Heart left ventricle (tissue), 16 donors: ENCODE results near the gene ARHGAP45. TPM values are rescaled to one million over a fixed set of nuclear protein-coding genes. Genes with fewer than 3 reads are reported as not detected.
A peak's percentile ranks its signal among the peaks of the same experiment; 100 is the strongest.

Experiments used
- ATAC-seq, 4 donors: fragments of 200-7000 bp; cut with Tn5 transposase; one replicate each; pipeline ENCODE4 v1.9.1; 2020 to 2022; ENCODE audit warnings: moderate library complexity in 4 of 4, mild to moderate bottlenecking in 3 of 4, moderate number of reproducible peaks in 1 of 4
- DNase-seq, 5 donors: peaks; one replicate each; pipeline ENCODE4 v3.0.0-alpha.2; 2020
- H3K27ac ChIP-seq, 12 donors: fragments of 200-600 bp; sonication (generic) in 4 of 12; one replicate each; pipeline versions ENCODE4 v1.5.0 to v1.8.0; 2016 to 2022; ENCODE audit warnings: mild to moderate bottlenecking in 2 of 12
- H3K27me3 ChIP-seq, 9 donors: fragments of 200-600 bp; sonication (generic) in 2 of 9; one replicate each; pipeline versions ENCODE4 v1.5.1 to v1.8.0; 2016 to 2022; ENCODE audit warnings: mild to moderate bottlenecking in 3 of 9
- H3K36me3 ChIP-seq, 9 donors: fragments of 200-600 bp; sonication (generic) in 2 of 9; one replicate each; pipeline versions ENCODE4 v1.5.0 to v1.8.0; 2018 to 2022; ENCODE audit warnings: mild to moderate bottlenecking in 2 of 9
- H3K4me1 ChIP-seq, 12 donors: fragments of 200-600 bp; sonication (generic) in 4 of 12; one replicate each; pipeline versions ENCODE4 v1.5.0 to v1.8.0; 2016 to 2022; ENCODE audit warnings: mild to moderate bottlenecking in 3 of 12
- H3K4me3 ChIP-seq, 12 donors: fragments of 200-600 bp; sonication (generic) in 4 of 12; one replicate each; pipeline versions ENCODE4 v1.5.0 to v1.8.0; 2017 to 2022; ENCODE audit warnings: mild to moderate bottlenecking in 9 of 12, moderate library complexity in 4 of 12
- H3K9me3 ChIP-seq, 12 donors: fragments of 200-600 bp; sonication (generic) in 4 of 12; one replicate each; pipeline versions ENCODE4 v1.5.0 to v1.8.0; 2016 to 2022; ENCODE audit warnings: mild to moderate bottlenecking in 1 of 12
- POLR2A ChIP-seq, 2 donors: fragments of 450-650 bp; IDR thresholded peaks; one replicate each; pipeline ENCODE4 v1.6.1; 2017; ENCODE audit warnings: antibody characterized with exemption in 2 of 2, mild to moderate bottlenecking in 2 of 2, moderate library complexity in 2 of 2
- WGBS, 4 donors: extraction: QIAGEN DNeasy Blood & Tissue Kit in 2 of 4; methylation state at CpG; one replicate each; pipeline versions ENCODE4 v1.1.5 to v1.1.7; 2013 to 2018; 5-methylcytosine and 5-hydroxymethylcytosine counted together
- intact Hi-C, 10 donors: fragments of 100-400 bp; cut with DNase I; formaldehyde crosslinking; loops; one replicate each; pipeline versions ENCODE4 v1.11.1 to v1.14.2; 2022
- polyA plus RNA-seq, 2 donors: library from polyadenylated mRNA; stranded (reverse); fragments of 200-250 nt; gene quantifications; one replicate each; pipeline ENCODE4 v1.2.3, GENCODE V29; 2013
- total RNA-seq, 9 donors: library from RNA; depleted of rRNA in 2 of 9; stranded (reverse); fragments of >200 nt in 2 of 9; fragmentation: NEBNext Ultra II Directional in 3 of 9; extraction: Animal tissue kit (Norgen Biotek cat#: 25700) in 3 of 9; gene quantifications; one replicate each; pipeline versions ENCODE4 v1.1.0 to v1.2.4, GENCODE V29; 2016 to 2023
- TF ChIP-seq, protein P1 (sequence below), 12 donors: fragments of 200-600 bp; sonication (generic) in 4 of 12; IDR thresholded peaks; one replicate each; pipeline versions ENCODE4 v1.5.0 to v1.8.0; 2018 to 2022; ENCODE audit warnings: antibody characterized with exemption in 12 of 12, mild to moderate bottlenecking in 5 of 12
- donor health status: ischemic (EF 13 %, LVEDD 7.1; RV severe dilation, severe dysfunction).
- donor health status: healthy with polysubstance abuse.
- donor health status: DM: no; HTN: yes; CAD: no.
- donor health status: DM: no; HTN: no; CAD: no.
- donor health status: ischemic (EF 25% LVEDD 6.9; RV normal size, moderate dysfunction).
- donor health status: ischemic (EF 25% LVEDD 5.7; RV mildly dilated, moderate dysfunction).
- donor health status: healthy.
- donor health status: DM: yes; HTN: yes; CAD: no.
- donor health status: ischemic (EF 35%, LVEDD 5.7; RV mildly dilated, moderate dysfunction).
- donor health status: nonischemic (EF 11% LVEDD 7.7; RV severe dilation, severe dysfunction).
- donor health status: DM: yes; HTN: yes; CAD: no.
- donor health status: PGD.
- donor health status: ischemic (EF 29% LVEDD 5.4; RV normal size, mild dysfunction).
- donor health status: nonischemic (EF 23%, LVEDD 6.1; RV moderate dilation, normal function).

ARHGAP45 gene
- total and polyA plus RNA-seq, 11 donors: 1.6 to 38.2 (median 4.7) TPM

GRCh38 chr19:1081301-1082164 is 14.6 kb downstream of the ARHGAP45 start:
- Histone ChIP-seq H3K27ac (no peak overlapping the region), H3K9me3 (no peaks in the 10 kb centered on the region), H3K27me3 (peaks cover 0 to 6% (median 0%) of the 10 kb centered on the region in 9 donors), H3K4me3 (peak overlapping the region in 1 of 12 donors; percentile 31), H3K36me3 (peaks cover 0 to 71% (median 0%) of the 10 kb centered on the region in 9 donors), H3K4me1 (peaks cover 0 to 43% (median 3%) of the 10 kb centered on the region in 12 donors)
- whole genome bisulfite sequencing, 4 donors: 68 to 80% (median 71%) methylated on average over 40 to 58 of the region's 58 CpGs
- TF ChIP-seq, protein P1, sequence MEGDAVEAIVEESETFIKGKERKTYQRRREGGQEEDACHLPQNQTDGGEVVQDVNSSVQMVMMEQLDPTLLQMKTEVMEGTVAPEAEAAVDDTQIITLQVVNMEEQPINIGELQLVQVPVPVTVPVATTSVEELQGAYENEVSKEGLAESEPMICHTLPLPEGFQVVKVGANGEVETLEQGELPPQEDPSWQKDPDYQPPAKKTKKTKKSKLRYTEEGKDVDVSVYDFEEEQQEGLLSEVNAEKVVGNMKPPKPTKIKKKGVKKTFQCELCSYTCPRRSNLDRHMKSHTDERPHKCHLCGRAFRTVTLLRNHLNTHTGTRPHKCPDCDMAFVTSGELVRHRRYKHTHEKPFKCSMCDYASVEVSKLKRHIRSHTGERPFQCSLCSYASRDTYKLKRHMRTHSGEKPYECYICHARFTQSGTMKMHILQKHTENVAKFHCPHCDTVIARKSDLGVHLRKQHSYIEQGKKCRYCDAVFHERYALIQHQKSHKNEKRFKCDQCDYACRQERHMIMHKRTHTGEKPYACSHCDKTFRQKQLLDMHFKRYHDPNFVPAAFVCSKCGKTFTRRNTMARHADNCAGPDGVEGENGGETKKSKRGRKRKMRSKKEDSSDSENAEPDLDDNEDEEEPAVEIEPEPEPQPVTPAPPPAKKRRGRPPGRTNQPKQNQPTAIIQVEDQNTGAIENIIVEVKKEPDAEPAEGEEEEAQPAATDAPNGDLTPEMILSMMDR (IDR thresholded peaks at IDR 0.05): no peak
- TF ChIP-seq POLR2A (IDR thresholded peaks at IDR 0.05): no peak
- intact Hi-C loops: loop anchor here in 1 of 10 donors (10.0 kb wide), 1 partner anchor 47 kb away; no protein-coding TSS in a partner anchor
- DNase-seq (peak in 2 of 5 donors; percentile 52 to 57), ATAC-seq (no peak)

GRCh38 chr19:1082165-1082927 is 15.4 kb downstream of the ARHGAP45 start:
- DNase-seq (peak in 2 of 5 donors; percentile 69 to 76), ATAC-seq (peak in 3 of 4 donors; percentile 53 to 64 (median 54))
- Histone ChIP-seq H3K4me3 (peak overlapping the region in 4 of 12 donors; percentile 12 to 31 (median 29)), H3K27me3 (peaks cover 0 to 6% (median 0%) of the 10 kb centered on the region in 9 donors), H3K27ac (no peak overlapping the region), H3K9me3 (no peaks in the 10 kb centered on the region), H3K36me3 (peaks cover 0 to 77% (median 0%) of the 10 kb centered on the region in 9 donors), H3K4me1 (peaks cover 0 to 43% (median 3%) of the 10 kb centered on the region in 12 donors)
- intact Hi-C loops: loop anchor here in 1 of 10 donors (10.0 kb wide), 1 partner anchor 48 kb away; no protein-coding TSS in a partner anchor
- no peak for TF ChIP-seq POLR2A (IDR thresholded peaks at IDR 0.05)
- TF ChIP-seq, protein P1 (IDR thresholded peaks at IDR 0.05): no peak
- WGBS, 4 donors: 16 to 29% (median 26%) methylated on average over 22 to 51 of the region's 51 CpGs

GRCh38 chr19:1082928-1083816 is 16.2 kb downstream of the ARHGAP45 start:
- H3K9me3 ChIP-seq: no peaks in the 10 kb centered on the region
- peaks cover 0 to 84% (median 5%) of the 10 kb centered on the region in 9 donors for H3K36me3 ChIP-seq
- DNase-seq (no peak), ATAC-seq (no peak)
- intact Hi-C loops: loop anchor here in 1 of 10 donors (10.0 kb wide), 1 partner anchor 48 kb away; no protein-coding TSS in a partner anchor
- 65 to 84% (median 83%) methylated on average over 14 to 59 of the region's 59 CpGs for WGBS, 4 donors
- H3K4me3 ChIP-seq: peak overlapping the region in 3 of 12 donors; percentile 28 to 31 (median 30)
- no peak for TF ChIP-seq POLR2A (IDR thresholded peaks at IDR 0.05)
- TF ChIP-seq, protein P1 (IDR thresholded peaks at IDR 0.05): no peak
- peaks cover 0 to 45% (median 4%) of the 10 kb centered on the region in 12 donors for H3K4me1 ChIP-seq
- H3K27me3 ChIP-seq: peaks cover 0 to 6% (median 0%) of the 10 kb centered on the region in 9 donors
- H3K27ac ChIP-seq: no peak overlapping the region
